B cell (primary cell): Measurements from ENCODE around the gene CCL11.

Experiments used
- CTCF ChIP-seq: fragments of 200-600 bp; IDR thresholded peaks from one replicate; pipeline ENCODE4 v1.8.0; 2022; ENCODE audit warnings: antibody characterized with exemption, mild to moderate bottlenecking
- EZH2 ChIP-seq: IDR thresholded peaks from 2 replicates; pipeline ENCODE4 v1.6.1; 2012; ENCODE audit warnings: borderline replicate concordance, low read depth, mild to moderate bottlenecking, moderate library complexity, low read length; ENCODE audit not compliant: insufficient read depth, poor library complexity, severe bottlenecking

- TF ChIP-seq CTCF: no peak
- TF ChIP-seq EZH2: no peak
Measured at GRCh38 chr17:34301986-34302385, 16.4 kb downstream of the CCL11 start.
